GM04503 (cell line): ENCODE measurements around the gene MMAB.

Experiments used
- DNase-seq: peaks from one replicate; pipeline ENCODE4 v3.0.0-alpha.2; 2012; ENCODE audit warnings: low read depth

The MMAB gene

DNA sequence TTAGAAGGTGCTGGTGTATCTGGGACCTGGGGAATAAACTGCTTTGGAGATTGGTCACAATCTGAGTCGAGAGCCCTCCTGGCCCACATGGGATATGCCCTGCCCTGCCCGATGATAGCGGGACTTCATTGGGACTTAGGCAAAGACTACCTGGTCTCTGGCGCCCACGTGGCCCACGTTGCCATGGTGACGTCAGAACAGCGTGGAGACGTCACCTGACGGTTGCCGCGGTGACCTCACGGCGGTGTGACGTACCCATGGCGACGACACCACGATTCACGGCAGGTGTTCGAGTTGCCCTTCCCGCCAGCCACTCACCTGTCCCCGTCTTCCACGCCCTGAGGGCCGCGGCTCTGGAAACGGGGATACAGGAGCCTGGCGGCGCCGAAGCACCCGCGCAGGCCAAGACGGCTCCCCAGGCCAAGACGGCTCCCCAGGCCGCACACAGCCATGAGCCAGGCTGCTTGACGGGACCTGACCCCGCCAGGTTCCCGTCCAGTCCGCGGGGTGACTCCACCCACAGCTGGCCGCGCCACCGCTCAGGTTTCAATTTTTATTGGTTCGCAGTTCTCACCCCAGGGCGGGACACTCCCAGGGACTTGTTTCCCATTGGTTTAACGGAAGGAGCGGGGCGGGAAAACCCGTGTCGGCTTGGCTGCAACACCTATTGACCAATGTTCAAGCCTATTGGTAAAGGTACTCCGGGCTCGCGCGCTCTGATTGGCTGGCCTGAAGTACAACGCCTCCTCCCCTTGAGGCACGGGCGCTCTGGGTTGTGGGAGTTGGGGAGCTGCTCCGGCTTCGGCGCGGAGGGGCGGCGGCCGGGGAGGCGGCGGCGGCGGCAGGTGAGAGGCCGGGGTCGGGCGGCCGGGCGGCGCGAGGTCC lies at the start of gene MMAB, which contains the start of gene MVK:
MMAB (minus strand) TSS at position 476 of the 885 bp plus-strand sequence; CDS start at position 452, 24 bp downstream.
MVK (plus strand) TSS at position 766 of the 885 bp plus-strand sequence. CDS start 1,029 bp downstream, outside the sequence.
- DNase-seq, result peak; percentile 94

DNA sequence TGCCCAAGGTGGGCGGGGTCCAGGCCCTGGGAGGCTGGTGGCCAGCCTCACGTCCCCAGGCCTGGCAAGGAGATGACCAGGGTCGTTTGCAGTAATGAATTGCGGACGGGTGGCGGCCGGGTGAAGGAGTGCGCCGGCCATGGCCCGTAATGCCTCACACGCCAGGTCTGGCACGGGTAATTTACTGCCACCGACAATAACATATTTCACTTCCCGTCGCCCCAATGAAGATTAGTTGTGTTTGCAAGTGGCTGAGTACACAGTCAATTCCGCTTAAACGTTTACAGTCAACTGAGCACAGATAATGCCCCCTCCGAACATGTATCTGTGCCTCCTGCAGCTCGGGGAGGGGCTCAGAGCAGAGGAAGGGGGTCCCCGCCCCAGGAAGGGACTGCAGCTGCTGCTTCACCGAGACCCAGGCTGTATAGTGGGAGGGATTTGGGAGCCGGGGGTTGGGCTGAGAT lies 48.6 kb upstream of the MMAB start:
- no peak for DNase-seq

DNA sequence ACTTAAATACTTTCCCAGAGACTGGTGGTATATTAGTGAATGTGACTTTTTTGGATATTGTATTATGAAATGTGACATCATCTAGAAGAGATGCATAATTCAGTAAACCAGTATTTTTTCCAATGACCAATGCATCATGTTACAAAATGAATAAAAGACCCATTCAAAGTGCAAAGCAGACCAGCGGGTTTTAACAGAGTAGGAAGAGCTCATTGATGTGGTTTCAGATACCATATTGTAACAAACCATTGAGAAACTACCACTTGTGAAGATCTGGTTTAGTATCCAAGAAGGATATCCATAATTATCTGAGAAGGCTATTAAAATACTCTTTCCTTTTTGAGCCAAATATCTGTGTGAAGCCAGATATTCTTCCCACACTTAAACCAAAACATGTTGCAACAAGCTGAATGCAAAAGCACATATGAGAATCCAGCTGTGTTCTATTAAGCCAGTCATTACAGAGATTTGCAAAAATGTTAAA lies 47.9 kb upstream of the MMAB start:
- DNase-seq, result peak; percentile 71

DNA sequence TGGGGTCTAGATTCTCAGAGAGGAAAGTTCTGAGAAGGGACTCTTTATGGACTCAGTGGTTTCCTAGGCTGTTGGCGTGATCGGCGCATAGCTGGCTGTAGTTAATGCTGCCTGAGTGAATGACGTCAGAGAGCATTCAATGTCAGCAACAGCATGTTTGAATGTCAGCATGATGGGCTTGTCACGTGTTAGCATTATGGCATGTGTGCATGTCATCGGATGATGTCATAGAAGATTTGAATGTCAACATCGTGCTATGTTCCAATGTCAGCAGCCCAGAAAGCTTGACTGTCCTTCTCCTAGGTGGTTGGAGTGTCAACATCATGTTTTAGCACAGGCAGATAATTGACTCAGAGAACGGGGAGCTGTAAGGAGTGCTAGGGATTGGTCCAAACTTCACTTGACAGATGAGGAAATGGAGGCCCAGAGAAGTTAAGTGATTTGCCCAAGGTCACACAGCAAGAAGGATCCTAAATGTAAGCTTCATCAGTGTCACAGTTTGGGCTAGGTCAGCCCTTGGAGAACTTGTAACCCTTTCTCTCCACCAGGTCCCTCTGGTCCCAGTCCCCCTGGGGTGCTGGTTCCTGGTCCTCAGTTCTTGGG lies 45.8 kb upstream of the MMAB start:
- no peak for DNase-seq

DNA sequence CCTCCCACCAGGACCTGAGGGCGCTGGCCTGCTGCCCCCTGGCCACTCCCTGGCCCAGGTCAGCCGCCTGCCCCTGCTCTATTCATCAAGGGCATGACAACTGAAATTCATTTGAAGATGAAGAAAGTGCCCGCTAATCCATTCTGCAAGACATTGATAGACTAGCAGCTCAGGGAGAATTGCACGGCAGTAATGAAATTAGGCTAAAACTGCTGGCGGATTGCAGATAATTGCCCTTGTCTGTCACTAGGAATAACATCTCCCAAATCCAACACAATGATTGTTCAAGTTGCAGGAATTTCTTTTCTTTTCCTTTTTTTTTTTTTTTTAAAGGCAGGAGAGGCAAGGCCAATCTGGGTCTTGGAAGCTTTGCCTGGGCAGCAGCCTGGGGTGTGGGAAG lies 44.8 kb upstream of the MMAB start:
- DNase-seq, result no peak

DNA sequence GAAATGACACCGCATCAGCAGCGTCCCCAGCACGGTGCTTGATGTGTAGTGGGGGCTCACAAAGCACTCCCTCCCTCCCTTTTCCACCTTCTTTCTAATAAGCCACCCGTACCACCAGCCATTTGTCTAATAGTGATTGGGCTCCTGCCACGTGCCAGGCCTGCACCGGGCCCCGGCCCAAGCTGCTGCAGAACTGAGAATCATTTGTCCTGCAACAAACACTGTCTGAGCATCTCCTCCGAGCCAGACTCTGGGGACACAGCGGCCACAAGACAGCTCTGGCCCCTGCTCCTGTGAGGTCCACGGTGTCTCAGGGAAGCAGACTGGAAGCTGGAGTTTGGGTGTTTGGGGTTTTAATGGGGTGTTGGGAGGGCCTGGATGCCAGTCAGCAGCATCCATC lies 44.2 kb upstream of the MMAB start:
- DNase-seq, result no peak

DNA sequence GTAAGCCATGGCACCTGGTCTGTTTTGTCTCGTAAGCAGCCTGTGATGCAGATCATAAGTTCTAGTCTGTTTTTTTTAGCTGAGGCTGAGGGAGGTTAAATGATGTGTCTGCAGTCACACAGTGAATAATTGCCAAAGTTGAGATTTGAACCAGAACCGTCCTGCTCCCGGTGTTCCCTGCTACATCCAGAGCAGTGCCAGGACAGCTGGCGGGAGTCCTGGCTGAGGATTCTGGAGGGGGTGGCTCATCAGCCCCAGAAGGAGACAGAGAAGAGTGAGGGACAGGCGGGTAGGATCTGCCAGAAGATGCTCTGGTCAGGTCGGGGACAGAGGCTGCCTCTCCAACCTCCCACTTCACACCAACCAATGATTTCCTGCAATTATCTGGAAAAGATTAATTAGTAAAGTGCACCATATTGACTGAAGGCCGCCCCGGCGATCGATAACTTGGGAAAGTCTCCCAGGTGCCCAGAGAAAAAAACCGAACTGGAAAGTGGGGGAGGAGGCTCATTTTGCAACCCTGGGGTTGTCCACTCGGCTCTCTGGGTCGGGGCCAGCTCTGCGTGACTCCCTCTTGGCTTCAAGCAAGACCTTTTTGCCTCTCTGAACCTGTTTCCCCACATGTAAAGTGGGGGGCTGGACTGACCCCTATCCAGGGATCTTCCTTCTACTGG lies 42.4 kb upstream of the MMAB start:
- DNase-seq, result no peak

DNA sequence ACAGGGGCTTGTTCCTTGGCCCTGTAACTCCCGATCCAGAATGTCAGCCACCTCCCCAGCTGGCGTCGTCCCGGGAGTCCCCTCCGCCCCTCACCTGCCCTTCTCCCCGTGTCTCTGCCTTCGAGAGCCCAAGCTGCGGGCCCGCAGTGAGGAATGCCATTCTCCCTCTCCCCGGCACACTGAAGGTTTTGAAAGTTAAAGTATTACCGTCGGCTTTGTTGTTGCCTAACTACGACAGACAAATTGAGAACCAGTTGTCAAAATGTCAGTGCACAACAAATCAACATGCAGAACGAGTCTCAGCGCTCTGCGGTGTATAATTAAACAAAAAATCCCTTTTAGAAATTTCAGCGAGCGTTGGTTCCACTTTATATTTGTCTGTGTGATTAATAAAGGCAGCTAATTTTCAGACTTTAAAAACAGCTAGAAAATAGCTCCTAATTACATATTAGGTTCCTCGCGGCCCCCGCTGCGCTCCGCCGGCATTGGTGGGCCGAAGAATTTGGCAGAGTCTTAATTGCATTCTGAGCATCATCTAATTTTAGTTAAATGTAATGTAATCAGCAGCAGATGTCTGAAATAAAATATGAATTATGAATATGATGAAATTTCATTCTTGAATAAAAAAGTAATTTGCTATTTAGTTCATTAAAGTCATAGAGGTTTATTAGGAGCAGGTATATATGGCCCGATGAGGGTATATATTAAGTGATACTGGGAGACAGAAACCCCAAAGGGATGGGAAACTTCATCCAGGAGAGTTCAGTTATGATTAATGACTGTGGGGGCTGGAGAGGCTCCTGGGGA lies 40.5 kb upstream of the MMAB start:
- no peak for DNase-seq

DNA sequence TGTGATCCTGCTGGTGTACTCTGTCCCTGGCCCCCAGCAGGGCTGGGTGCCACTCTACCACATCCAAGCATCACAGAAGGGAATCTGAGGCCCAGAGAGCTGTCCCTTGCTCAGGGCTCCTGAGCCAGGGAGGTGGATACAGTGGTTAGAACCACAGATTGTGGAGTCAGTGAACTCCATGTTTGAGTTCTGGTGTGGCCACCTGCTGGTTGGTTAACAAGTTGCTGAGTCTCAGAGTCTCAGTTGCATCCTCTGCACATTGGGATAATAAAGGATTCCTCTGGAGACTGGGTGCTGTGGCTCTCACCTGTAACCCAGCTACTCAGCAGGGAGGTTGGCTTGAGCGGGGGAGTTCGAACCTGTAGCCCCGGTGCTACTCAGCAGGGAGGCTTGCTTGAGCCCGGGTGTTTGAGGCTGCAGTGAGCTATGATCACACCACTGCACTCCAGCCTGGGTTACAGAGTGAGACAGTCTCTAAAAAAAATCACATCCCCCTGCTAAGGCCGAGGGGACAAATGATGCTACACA lies 39.7 kb upstream of the MMAB start:
- DNase-seq, result no peak

DNA sequence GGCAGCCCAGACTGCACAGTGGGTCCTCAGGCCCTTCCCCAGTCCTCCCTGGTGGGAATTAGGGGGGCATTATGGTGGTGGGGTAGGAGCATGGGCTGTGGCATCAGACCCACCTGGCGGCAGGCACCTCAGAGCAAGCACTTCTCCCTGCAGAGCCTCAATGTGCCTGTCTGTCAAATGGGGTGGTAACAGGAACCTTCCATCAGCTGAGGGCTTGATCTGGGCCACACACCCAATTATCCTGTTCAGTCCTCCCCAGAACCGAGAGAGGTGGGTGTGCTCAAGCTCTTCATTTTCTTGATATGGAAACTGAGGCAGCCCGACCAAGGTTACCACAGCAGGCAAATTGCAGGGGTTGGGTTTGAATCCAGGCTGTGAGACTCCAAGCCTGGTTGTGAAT lies 38.7 kb upstream of the MMAB start:
- no peak for DNase-seq

DNA sequence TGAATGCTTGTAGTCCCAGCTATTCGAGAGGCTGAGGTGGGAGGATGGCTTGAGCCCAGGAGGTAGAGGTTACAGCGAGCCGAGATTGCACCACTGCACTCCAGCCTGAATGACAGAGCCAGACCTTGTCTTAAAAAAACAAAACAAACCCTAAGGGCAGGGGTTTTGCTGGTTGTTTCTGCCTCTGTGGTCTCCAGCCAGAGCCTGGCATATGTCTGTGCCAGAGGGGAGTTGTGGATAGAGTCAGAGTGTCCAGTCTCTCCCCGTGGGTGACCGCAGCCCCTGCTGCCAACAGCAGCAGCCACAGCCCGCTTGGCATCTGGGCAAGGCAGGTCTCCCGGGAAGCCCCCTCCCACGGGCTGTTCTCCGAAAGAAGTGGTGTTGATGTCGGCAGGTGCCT lies 37.9 kb upstream of the MMAB start:
- DNase-seq, result no peak

DNA sequence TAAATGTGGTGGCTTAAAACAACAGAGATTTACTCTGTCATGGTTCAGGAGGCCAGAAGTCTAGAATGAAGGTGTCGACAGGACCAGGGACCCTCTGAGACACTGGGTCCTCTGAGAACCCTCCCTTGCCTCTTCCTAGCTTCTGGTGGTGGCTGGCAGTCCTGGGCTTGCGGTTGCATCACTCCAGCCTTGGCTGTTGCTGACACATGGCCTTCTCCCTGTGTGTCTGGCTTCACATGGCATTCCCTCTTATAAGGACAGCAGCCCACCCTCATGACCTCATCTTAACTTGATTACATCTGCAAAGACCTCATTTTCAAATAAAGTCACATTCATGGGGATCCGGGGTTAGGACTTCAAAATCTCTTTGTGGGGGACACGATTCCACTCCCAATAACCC lies 37.2 kb upstream of the MMAB start:
- no peak for DNase-seq

DNA sequence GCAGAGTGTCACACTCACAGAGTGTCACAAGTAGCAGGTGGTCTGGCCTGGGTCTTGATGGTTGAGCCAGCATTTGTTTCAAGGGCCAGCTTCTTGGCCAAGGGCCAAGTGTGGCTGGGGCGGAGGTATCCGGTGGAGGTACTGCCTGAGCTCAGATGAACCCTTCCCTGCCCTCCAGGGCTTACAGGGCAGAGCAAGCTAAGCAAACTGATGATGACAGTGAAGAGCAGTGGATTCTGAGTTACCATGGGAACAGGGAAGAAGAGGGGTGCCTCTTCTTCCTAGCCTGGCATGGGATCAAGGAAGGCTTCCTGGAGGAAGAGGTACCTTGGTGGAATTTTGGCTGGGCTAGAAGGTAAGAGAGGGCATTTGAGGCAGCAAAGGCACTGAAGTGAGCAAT lies 36.0 kb upstream of the MMAB start:
- DNase-seq, result no peak

DNA sequence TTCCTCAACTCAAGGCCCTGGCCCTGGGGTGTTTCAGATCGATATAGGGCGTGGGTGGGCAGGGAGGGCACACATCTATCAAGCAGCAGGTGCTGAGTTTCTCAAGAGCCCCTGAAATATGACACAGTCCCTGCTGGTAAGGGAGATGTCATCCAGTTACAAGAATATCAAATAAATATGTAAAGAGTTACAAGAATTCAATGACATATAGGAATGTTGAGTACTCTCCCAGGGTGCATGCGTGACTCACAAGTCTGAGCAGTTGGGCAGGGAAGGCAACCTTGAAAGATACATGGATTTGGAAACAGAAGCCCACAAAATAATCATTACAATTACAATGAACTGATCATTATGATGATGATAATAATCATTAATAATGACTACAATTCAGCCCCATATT lies 35.5 kb upstream of the MMAB start:
- DNase-seq, result no peak

DNA sequence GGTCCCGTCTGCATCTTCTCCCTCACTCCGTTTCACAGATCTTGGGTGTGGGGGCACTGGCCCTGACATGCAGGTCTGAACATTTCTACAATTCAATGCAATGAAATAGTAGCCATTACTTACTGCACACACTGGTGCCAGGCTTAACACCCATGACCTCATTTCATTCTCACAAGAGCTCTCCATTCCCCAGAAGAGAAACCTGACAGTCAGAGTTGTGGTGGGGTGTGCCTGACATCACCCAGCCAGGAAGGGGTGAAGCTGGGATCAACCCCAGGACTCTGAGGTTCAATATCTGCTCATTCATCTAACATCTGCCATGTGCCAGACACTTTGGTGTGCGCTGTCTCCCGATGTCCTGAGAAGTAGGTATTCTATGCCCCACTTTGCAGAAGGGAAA lies 35.0 kb upstream of the MMAB start:
- no peak for DNase-seq

DNA sequence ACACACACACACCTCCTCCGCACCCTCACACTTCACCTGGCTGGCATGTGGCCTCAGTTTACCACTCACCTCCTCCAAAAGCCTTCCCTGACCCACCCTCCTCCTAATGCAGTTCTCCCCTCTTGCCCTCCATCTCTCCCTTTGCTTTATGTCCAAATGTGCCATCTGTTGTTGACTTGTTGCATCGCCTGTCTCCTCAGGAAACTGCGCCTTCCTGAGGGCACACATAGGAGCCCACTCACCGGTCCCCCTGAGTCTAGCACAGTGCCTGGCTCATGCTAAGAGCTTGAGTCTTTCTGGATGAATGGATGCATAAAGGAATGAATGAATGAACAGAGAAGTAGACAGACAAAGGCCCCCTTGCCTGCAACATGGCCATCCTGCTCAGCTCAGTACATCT lies 34.3 kb upstream of the MMAB start:
- DNase-seq, result no peak

DNA sequence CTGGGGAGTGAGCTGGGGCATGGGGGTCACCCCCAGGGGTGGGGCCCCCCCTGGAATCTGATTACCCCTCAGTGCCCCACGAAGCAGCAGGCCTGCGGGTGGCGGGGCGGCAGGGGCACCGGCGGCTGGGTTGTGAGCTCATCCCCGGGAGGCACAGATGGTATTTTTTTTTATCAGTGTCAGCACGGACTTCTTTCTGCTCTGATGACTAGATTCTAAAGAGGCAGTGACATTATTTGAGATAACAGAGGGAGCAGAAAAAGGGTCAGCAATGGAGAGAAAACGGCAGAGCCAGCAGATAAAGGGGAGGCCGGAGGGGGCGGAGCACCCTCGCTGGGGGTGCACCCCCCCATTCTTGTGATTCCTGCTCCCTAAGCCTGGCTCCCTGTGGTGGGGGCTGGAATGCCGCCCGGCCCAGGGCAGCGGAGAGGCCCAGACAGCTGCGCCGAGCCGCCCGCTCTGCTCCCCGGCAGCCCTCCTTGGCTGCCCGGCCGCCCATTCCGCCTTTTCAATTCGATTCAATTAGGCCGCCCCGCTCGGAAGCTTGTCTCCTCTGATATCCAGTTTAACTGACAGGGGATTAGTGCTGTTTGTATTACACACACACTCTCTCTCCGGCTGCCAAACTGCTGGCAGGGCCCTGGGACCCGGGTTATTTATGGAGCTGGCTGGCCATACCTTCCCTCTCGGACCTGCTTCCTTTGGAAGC lies 33.2 kb upstream of the MMAB start:
- DNase-seq, result no peak

DNA sequence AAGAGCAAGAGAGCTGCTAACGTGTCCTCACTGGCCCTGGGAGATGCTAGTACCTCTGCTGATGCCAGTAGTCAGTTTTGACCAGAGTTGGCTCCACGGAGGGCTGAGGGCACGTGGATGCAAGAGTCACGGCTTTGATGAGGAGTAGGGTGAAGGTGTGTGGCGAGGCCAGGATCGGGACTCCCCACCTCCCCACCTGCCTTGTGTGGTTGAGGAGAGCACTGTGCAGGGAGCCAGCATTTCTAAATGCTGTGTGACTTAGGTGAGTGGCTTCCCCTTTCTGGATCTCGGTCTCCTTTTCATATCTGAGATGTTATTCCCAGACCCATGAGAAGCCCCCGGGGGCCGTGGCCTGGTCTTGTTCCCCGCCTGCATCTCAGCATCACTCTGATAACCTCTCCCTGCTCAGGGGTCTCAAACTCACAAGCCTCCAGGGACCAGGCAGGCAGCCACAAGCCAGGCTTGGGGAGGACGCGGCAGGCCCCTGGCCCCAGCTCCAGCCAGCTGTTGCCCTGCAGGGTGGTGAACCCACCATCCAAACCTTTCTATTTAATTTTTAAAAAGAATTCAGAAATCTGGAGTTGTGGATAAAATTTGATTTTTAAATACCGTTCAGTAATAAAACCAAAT lies 32.4 kb upstream of the MMAB start:
- no peak for DNase-seq

DNA sequence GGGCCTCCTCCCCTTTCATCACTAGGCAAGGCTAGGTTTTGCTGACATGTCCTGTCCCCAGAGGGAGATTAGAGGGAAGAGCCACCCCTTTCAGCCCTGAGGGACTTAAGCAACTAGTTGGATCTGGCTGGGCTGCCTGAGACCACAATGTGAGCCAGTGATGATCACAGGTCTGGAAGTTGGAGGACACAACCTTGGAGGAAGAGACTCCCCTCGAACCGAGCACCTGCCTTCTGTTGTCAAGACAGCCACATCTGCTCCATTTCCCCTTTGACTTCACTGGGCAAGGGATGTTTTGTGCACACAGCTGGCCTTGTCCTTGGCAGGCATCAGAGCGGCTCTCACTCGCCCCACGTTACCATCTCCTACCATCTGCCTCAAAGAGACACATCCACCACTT lies 31.7 kb upstream of the MMAB start:
- DNase-seq, result no peak

DNA sequence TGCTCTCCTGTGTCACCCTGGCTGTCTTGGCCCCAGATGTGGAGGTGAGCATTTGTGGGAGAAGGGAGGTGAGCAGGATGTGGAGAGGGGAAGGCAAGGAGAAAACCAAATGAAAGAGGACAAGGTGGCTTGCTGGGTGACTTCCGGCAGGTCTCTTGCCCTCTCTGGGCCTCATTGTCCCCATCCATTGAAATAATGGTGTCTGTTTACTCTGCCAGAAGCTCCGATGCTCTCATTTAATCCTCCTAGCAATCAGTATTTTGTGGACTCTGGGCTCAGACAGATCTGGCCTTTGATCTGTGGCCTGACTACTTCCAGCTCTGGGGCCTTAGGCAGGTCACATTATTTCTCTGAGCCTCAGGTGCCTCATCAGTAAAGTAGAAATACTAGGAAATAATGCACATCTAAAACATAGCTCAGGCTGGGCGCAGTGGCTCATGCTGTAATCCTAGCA lies 30.9 kb upstream of the MMAB start:
- no peak for DNase-seq
